Stimulated activated CD8-positive, alpha-beta memory T cell treated with anti-CD3 and anti-CD28 coated beads, Interleukin-12 subunit alpha, Interleukin-12 subunit beta, amount 100 ng/mL, for 24 hours (primary cell): ENCODE data around the gene KLHL8.
"Not testable (repeated sequence)": the region's sequence is repeated elsewhere in the genome, so short reads cannot be mapped to it uniquely, and the experiment has no call there.

Experiments used
- DNase-seq: peaks from one replicate; pipeline ENCODE4 v3.0.0-alpha.2; 2020; ENCODE audit errors: extremely low read depth

The KLHL8 gene

DNA sequence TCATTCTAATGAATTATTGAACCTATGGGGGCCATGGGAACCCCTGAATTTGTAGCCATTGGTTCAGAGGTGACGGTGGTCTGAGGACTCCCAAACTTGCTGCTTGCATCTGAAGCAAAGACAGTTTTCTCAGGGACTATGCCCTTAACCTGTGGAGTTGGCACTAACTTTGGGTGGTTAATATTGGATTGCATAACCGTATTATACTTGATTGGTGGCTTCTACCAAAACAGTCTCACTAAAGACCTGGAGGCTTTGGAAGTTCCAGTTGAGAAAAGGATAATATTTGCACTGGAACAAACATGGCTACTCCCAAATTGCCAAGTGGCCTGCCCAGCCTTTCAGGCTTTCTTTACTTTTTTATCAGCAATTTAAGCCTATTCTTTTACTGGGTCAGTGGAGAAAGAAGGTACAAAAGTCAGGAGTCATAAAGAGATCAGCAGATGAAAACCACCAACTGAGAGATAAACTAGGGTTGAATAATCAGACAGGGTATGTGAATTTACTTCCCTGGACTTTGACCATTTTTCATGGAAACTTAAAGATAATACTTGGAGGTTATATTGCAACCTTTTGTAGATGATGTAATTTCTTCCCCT lies 7.9 kb upstream of the KLHL8 start:
- no peak for DNase-seq

DNA sequence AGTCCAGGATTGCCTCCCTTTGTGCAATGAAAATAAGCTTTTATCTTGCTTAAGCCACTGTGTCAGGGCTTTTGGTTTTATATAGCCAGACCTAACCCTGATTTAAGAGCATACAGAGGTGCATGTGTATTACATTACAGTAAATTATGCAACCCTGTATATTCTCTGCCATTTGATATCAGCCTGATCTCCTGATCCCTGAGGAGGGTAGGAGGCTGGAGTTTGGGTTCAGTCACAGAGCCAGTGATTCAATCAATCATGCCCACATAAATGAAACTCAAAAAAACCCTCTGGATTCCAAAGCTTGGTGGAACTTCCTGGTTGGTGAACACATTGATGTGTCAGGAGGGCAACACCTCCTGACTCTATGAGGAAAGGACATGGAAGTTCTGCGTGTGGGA lies 7.3 kb upstream of the KLHL8 start:
- DNase-seq: no peak

- no peak for DNase-seq
Observed at GRCh38 chr4:87225936-87226335, 5.5 kb upstream of the KLHL8 start.

- no peak for DNase-seq
Observed at GRCh38 chr4:87224141-87224923, 3.9 kb upstream of the KLHL8 start.

DNA sequence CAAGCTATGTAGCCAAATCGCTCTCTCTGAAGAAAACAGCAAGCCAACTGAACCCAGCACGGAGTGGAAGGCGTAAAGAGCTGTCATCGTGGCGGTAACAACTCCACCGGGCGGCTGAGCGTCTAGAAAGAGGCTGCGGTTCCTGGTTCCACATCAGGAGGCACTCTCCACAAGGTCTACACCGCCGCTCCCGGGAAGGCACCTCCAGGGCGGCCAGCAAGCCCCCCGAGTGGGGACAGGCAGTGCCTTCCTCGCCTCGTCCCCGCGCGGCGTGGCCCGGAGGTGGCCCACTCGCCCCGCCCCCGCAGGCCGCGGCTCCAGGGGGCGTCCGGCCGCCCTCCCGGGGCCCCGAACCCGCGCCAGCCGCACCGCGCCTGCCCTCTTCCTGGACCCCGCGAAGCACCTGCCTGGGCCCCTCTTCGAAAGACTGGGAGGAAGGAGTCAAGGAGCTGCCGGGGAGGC lies 755 bp downstream of the KLHL8 start:
- DNase-seq: peak; percentile 9

DNA sequence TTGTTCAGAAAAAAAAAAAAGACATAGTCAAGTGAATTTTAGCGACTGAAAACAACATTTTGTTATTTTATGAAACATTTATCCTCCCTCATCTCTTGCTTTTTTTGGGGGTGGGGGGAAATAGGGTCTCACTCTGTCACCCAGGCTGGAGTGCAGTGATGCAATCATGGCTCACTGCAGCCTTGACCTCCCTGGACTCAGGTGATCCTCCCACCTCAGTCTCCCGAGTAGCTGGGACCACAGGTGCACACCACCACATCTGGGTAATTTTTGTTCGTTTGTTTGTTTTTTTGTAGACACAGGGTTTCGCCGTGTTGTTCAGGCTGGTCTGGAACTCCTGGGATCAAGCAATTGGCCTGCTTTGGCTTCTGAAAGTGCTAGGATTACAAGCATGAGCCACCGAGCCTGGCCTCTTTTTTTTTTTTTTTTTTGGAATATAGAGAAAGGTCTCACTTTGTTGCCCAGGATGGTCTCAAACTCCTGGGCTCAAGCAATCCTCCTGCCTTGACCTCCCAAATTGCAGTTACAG lies 3.1 kb downstream of the KLHL8 start:
- not testable (repeated sequence) for DNase-seq

- DNase-seq: no peak
Observed at GRCh38 chr4:87216469-87216868, 3.9 kb downstream of the KLHL8 start.

DNA sequence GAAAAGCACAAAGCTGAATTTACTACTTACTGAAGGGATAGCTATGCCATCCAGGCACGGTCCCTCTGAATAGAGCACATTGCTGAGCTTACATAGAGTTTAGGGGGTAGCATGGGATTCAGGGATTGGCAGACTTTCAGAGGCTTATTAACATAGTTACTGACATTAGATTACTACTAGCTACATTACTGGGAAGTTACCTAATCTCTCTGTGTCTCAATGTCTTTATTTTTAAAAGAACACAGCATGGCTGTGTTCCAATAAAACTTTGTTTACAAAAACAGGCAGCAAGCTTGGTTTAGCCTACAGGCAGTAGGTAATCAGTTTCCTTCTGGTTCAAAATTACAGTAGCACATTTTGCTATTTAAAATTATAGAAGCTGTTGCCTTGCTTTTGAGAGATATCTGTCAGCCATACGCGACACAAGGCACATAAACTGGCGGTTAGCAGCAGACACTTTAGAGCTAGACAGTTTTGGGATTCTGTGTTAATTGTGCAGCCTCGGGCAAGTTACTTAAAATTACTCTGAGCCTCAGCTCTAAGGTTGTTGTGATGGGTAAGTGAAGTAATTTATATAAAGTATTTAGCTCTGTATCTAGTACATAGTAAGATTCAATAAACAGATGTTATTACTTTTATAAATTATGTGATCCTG lies 6.9 kb downstream of the KLHL8 start:
- DNase-seq: no peak

GRCh38 chr4:87211249-87211952 lies 9.0 kb downstream of the KLHL8 start:
- DNase-seq: no peak

- DNase-seq: no peak
Observed at GRCh38 chr4:87209696-87210095, 10.7 kb downstream of the KLHL8 start.

DNA sequence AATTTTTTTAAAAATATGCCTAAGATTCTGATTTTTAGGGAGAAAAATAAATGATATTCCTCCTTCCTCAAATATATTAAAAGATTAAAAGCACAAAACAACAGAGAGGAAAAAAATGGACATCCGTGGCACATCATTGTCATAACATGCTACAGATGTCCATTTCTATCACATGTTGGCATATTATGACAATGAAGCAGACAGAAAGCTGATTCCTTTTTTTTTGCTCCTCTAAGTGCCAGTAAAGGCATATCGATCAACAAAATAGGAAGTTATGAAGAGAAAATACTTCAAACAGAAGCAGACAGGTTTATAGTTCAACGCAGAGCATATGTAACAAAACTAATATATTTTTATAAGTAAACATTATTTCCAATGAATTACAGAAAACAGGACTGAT lies 11.2 kb downstream of the KLHL8 start:
- DNase-seq: no peak

- no peak for DNase-seq
Observed at GRCh38 chr4:87204559-87204958, 15.9 kb downstream of the KLHL8 start.

DNA sequence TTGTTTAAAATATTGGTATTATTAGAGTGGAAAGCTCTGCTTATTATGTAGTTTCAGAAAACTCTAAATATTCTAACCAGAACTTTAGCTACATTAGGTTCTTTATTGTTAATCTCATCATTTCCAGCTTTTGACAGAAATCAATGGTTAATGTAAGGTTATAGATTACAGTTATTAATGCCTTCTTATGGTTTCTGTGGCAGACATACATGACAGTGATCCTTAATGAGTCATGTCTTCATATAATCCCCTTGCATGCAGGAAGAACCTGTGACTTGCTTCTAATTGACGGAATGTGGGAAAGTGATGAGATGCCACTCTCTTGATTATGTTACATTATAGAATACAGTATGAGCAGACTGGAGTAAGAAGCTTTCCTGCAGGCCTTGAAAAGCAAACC lies 23.5 kb downstream of the KLHL8 start:
- DNase-seq: no peak

- DNase-seq: no peak
Observed at GRCh38 chr4:87196146-87196545, 24.3 kb downstream of the KLHL8 start.

- no peak for DNase-seq
Observed at GRCh38 chr4:87193958-87194675, 26.3 kb downstream of the KLHL8 start.

- DNase-seq: no peak
Observed at GRCh38 chr4:87192145-87192919, 28.1 kb downstream of the KLHL8 start.

DNA sequence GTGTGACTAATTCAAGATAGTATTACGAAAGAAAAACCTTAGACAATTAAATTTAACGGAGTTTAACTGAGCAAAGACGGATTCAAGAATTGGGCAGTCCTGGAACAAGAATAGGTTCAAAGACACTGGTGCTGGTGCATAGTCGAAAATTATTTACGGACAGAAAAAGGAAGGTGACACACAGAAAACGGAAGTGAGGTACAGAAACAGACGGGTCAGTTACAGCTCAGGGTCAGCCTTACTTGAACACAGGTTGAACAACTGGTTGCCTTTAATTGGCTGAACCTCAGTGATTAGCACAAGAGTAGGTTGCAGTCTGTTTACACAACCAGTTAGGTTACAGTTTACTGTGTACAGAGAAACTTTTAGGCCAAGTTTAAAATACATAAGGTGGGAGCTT lies 31.5 kb downstream of the KLHL8 start:
- DNase-seq: no peak

DNA sequence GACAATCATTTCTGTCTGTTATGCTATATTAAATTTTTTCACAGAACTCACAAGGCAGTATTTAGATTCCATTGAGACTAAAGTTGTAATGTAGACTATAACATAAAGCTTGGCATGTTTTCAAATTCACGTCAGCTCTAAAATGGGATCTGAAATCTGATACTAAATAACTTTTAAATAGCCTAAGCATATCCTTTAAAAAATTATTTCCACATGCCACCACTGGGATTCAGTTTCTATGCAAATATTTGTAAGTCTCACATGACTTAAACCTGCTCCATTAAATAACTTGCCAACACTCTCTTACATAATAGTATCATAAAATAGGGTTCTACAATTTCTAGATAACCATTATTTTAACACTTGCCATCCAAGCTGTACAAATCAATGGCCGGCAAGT lies 32.4 kb downstream of the KLHL8 start:
- no peak for DNase-seq

- no peak for DNase-seq
Observed at GRCh38 chr4:87185146-87185870, 35.1 kb downstream of the KLHL8 start.

GRCh38 chr4:87180767-87181166 lies 39.7 kb downstream of the KLHL8 start:
- no peak for DNase-seq
